GM18520 (cell line): ENCODE measurements around the gene GLB1L2.

ENCODE experiments used
- ATAC-seq: cut with Tn5 transposase; IDR thresholded peaks from one replicate; pipeline ENCODE4 v1.9.1; 2021; ENCODE audit not compliant: unreplicated experiment

Gene GLB1L2

GRCh38 chr11:134401825-134402809 is 70.3 kb downstream of the GLB1L2 start:
- no peak for ATAC-seq

DNA sequence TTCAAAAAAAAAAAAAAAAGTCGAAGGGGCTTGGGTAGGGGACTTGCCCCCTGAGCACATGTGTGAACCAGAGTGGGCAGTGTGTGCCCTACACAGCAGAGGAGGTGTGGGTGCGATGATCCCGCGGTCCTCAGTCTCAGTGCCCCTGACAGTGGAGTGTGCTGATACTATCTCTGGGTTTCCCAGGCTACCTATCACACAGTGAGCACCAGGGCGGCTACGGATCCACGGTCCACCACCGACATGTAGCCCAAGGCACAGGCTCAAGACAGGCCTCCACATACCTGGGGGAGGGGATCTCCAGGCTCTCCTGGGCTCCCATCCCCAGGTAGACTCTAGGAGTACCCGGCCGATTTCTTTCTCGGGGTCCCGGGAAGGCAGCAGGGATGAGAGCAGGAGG is 71.1 kb downstream of the GLB1L2 start:
- no peak for ATAC-seq

- no peak for ATAC-seq
Measured at GRCh38 chr11:134404575-134405341, 73.0 kb downstream of the GLB1L2 start.

- no peak for ATAC-seq
Measured at GRCh38 chr11:134405436-134405835, 73.6 kb downstream of the GLB1L2 start.

DNA sequence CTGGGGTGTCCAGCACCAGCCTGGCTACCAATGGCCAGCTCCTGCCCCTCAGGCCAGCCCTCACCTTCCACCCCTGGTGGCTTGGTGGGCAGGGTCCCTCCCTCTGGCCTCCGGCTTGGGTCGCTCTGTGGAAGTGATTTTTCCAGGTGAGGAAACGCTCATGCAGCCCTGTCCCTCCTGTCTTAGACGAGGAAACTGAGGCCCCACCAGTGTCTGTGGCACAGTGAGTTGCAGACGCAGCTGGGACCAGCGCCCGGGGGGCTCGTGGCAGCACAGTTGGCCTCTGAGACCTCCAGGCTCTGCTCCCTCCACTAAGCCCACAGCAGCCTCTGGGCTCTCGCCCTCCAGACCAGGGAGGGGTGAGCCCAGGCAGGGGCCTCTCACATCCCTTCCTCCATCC is 74.1 kb downstream of the GLB1L2 start:
- ATAC-seq, result no peak

DNA sequence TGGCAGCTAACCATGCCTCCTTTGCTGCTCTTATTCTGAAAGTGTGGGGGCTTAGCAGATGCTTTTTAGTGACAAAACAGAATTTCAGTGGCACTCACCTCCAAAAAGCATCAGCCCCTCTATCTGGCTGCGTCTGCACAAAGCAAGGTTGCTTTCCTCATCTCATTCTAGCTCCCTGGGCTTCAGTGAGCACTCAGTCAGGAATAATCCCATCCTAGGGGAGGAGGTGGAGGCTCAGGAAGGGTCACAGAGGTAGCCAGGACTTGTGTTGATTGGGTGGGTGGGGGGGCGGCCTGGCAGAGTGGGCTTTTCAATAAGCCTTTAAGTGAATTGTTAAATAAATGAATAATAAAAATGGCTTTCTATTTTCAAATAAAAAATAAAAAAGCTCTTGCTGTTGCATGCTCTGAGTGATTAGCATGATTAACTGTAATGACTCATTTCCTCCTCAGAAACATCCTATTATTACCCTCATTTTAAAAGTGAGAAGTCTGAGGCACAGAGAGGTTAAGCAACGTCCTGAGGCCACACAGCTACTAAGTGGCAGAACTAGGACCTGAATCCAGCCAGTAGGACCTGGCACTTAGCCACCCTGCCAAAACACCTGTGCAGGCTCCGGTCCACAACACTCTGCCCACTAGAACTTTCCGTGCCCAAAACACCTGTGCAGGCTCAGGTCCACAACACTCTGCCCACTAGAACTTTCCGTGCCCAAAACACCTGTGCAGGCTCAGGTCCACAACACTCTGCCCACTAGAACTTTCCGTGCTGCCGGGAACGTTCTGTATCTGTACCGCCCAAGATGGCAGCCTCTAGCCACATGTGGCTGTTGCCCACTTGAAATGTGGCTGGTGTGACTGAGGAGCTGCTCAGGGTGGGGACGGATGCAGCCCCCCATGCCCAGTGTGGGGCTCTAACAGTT is 74.7 kb downstream of the GLB1L2 start:
- ATAC-seq, result no peak

DNA sequence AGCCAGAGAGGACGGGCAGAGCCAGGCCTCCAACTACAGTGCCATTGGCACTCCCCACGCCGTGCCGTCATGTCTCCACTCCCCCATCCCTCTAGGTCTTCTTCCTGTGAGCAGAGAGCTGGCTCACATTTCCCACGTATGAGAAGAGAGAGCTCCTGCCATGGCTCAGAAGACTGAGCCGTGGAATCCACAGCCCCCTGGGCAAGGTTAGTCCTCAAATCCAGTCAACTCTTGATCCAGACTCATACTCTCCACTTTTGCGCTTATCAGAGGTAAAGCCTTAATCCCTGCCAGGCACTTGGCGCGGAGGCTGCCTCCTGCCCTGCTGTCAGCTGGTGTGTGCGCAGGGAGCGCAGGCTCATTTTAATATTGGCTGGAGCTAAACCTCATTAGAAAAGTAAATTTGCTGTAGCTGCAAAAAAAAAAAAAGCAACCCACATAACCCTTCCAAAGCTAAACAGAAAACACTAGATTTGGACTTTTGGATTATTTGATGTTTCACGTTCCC is 75.6 kb downstream of the GLB1L2 start:
- ATAC-seq, result no peak

DNA sequence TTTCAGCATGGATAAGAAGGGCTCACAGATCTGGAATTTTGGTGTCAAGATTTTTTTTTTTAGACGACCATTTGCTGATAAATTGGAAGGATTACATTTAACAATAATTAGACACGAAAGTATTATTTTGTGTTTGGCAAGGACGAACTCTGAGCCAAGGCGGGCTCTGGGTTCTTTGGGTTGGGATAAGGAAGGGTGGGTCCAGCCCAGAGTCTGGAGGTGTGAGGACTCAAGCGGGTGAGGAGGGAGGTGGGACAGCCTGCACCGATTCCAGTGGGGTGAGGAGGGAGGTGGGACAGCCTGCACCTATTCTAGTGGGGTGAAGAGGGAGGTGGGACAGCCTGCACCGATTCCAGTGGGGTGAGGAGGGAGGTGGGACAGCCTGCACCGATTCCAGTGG is 76.1 kb downstream of the GLB1L2 start:
- ATAC-seq, result no peak

- ATAC-seq, result no peak
Measured at GRCh38 chr11:134409552-134410429, 78.0 kb downstream of the GLB1L2 start.

DNA sequence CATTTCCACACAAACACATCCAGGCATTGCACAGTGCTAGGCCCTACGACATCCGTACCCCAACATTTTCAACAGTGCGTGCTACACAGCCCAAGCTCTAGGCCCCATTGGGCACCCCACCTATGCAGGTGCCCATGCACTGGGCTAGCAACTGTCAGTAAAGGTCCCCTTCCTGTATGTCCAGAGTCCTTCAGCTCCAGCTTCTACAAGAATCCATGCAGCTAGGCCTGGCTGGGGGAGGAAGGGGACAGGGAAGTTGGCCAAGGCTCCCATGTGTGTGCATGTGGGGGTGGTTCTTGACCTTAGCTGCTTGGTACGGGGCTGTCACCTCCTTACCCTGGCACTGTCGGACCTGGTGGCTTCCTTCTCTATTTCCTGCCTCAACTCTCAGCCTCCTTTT is 79.0 kb downstream of the GLB1L2 start:
- no peak for ATAC-seq

DNA sequence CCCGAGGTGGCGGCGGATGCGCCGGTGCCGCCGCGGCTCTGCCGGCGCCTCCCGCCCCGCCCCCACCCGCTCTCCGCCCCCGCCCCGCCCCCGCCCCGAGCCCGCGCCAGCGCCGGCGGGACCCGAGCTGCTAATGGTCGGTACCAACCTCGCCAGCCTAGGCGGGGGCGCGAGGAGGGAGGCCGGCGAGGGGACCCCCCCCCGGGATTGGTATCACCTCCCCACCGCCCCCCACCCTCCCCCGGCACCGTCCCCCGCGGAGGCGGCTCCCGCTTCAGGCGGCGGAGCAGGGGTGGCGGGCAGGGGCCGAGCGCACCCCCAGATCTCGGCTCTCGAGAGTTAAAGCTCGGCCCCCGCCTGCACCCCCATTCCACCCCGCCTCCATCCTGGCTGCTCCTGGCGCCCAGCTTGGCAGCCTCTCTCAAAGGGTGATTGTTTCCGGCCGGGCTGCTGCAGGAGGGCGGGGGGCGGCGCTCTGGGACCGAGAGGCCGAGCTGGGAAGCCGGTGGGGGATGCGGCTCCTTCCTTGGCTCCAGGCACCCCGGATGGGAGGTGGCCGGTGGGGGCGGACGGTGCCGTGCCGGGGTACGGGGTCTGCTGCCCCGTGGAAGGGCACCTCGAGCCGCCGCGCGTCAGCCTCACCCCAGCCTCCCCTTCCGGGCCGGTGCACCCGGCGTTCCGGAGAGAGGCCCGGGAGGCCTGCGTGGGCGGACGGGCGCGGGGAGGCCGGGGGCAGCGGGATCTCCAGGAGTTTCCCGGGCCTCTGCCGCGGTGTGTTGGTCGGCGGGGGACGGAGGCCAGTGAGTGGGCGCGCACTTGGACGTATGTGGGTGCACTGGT is 80.6 kb downstream of the GLB1L2 start, which contains the start of gene B3GAT1:
B3GAT1 (minus strand) TSS at position 40 of the 840 bp plus-strand sequence. CDS start 24,583 bp downstream, outside the sequence.
- ATAC-seq, result no peak

DNA sequence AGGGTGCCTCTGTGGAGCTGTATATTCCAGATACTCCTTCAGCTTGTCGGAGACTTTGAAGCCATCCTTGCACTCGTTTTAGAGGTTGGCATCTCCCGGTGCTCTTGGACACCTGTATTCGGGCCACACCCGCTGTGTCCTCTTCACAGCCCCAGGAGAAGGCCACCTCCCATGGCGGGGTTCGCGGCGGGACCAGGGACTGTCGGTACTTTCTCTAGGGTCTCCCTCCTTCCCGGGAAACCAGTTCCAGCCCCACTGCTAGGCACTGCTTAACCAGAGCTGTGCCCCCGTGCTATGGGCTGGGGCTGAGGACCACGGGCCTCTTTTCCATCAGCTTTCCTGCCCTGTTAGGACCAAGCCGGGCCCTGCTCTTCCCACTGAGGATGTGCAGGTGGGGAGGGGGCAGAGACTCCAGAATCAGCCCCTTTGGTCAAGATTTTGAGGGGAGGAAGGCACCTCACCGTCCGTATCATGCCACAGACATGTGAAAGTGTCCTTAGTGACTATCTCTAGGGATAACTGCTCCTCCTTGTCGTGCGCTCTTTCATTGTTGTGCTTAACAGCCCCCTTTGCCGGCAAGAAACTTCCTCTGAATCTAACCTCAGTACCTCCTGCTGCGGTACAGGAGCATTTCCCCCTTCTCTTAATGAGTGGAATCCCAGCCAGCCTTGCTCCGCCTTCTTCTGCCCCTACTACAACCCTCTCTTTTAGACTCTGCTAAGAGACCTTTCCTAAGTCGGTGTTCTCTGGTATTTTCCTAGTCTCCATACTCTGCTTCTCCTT is 81.4 kb downstream of the GLB1L2 start:
- ATAC-seq, result no peak

- ATAC-seq, result no peak
Measured at GRCh38 chr11:134413826-134414731, 82.3 kb downstream of the GLB1L2 start.

DNA sequence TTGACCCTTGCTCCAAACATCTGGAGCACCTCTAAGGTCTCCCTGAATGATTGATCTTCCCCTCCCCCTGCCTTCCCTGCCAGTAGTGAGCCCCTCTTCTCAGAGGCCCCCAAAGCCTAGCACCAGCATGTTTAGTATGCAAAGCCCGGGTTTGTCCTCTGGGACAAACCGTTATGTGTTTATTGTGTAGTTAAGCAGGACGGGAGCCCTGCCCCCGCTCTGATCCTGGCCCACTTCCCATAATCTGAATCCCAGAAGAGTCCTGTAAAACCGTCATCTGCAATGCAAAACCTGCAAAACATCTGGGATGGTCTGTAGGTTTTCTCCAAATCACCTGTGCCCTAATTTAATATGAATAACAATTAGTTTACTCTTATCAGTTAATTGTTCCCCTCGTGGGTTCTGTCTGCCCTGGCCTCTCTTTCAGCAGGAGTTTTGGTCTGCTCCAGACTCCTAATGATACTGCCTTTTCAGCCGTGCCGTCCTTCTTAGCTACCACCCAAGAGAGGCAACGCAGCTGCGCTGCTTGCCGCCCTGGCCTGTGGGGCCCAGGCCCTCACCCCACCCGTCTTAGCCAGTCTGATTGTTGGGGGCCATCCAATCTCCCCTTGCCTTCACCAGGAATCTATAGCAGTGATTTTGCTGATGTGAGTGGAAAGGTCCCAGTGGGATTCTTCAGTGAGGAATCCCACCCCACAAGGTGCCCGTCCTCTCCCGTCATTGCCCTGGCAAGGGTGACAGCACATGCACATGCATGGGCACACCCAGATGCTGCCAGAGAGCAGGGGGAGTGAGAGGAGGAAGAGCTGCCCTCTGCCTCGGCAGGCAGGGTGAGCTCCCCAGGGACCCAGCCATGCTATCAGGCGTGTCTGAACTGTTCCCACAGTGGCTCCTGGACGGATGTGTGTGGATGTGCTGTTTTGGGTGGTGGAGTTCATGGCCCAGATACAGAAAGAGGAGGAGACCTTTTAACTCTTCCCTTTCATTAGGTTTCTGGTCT is 83.3 kb downstream of the GLB1L2 start:
- no peak for ATAC-seq

DNA sequence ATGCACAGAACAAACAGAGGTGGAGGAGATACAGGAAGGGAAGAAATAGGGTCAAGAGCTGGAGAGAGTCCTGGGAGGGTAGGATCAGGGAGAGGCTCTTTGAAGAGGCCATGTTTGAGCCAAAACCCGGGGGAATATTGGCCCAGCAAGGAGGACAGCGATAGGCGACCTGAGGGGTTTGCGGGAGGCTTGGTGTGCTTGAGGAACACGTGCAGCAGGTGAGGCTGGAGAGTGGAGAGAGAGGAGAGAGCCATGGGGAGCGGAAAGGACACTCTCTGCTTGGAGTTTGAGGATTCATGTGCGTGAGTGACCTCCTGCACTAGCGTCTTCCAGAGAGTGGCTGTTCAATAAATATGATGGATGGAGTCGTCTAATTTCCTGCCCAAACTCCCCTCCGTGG is 84.9 kb downstream of the GLB1L2 start:
- no peak for ATAC-seq
